Upper lobe of left lung (tissue), 4 donors: ENCODE measurements around the gene PHF2.

Source experiments
- EP300 ChIP-seq, 4 donors: sonication (generic); formaldehyde crosslinking; IDR thresholded peaks; one replicate each; pipeline ENCODE4 v1.5.1; 2017; ENCODE audit warnings: antibody characterized with exemption in 4 of 4, control low read depth in 2 of 4
- POLR2AphosphoS5 ChIP-seq, 2 donors: sonication (generic); formaldehyde crosslinking; IDR thresholded peaks; one replicate each; pipeline ENCODE4 v1.5.1; 2017; ENCODE audit warnings: antibody characterized with exemption in 2 of 2
- TF ChIP-seq, protein P1 (sequence below), 6 experiments: fragments of 450-650 bp in 4 of 6; fragments of 200-600 bp in 2 of 6; sonication (generic) in 2 of 6; IDR thresholded peaks; one replicate each; pipeline ENCODE4 v1.5.1; 2016 to 2019; ENCODE audit warnings: antibody characterized with exemption in 6 of 6

DNA sequence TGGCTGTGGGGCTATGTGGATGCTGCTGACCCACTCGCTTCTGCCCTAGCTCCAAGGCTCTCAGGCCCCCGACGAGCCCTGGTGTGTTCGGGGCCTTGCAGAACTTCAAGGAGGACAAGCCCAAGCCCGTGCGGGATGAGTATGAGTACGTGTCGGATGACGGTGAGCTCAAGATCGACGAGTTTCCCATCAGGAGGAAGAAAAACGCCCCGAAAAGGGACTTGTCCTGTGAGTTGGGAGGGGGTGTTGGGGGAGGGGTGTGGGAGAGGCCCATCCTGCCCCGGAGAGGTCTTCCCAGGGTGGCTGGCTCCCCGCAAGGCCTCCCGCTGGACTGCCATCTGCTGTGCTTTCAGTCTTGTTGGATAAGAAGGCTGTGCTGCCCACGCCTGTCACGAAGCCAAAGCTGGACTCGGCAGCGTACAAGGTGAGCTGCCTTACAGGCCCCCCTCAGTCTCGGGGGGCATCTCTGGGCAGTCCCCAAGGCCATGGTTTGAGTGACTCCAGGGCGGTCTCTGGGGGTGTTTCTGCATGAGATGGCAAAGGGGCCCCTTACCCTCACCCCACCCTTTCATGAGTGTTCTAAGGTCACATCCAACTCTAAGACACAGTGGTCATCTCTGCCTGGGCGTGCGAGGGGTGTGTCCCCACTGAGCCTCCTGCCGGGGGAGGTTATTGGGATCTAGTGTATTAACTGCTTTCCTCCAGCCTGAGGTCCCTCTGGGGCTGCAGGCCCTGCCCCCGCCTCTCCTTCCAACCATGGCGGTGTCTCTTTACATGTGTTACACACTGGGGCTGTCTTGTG lies 89.5 kb downstream of the PHF2 start:
- no peak for TF ChIP-seq EP300 (IDR thresholded peaks at IDR 0.05)
- TF ChIP-seq, protein P1, sequence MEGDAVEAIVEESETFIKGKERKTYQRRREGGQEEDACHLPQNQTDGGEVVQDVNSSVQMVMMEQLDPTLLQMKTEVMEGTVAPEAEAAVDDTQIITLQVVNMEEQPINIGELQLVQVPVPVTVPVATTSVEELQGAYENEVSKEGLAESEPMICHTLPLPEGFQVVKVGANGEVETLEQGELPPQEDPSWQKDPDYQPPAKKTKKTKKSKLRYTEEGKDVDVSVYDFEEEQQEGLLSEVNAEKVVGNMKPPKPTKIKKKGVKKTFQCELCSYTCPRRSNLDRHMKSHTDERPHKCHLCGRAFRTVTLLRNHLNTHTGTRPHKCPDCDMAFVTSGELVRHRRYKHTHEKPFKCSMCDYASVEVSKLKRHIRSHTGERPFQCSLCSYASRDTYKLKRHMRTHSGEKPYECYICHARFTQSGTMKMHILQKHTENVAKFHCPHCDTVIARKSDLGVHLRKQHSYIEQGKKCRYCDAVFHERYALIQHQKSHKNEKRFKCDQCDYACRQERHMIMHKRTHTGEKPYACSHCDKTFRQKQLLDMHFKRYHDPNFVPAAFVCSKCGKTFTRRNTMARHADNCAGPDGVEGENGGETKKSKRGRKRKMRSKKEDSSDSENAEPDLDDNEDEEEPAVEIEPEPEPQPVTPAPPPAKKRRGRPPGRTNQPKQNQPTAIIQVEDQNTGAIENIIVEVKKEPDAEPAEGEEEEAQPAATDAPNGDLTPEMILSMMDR (IDR thresholded peaks at IDR 0.05): no peak
- no peak for TF ChIP-seq POLR2AphosphoS5 (IDR thresholded peaks at IDR 0.05)
